HG03025 (cell line): Measurements from ENCODE around the gene TMEM53.

Experiments used
- ATAC-seq: cut with Tn5 transposase; IDR thresholded peaks from one replicate; pipeline ENCODE4 v1.9.1; 2021; ENCODE audit warnings: mild to moderate bottlenecking, moderate library complexity; ENCODE audit not compliant: unreplicated experiment, low FRiP score

The TMEM53 gene

DNA sequence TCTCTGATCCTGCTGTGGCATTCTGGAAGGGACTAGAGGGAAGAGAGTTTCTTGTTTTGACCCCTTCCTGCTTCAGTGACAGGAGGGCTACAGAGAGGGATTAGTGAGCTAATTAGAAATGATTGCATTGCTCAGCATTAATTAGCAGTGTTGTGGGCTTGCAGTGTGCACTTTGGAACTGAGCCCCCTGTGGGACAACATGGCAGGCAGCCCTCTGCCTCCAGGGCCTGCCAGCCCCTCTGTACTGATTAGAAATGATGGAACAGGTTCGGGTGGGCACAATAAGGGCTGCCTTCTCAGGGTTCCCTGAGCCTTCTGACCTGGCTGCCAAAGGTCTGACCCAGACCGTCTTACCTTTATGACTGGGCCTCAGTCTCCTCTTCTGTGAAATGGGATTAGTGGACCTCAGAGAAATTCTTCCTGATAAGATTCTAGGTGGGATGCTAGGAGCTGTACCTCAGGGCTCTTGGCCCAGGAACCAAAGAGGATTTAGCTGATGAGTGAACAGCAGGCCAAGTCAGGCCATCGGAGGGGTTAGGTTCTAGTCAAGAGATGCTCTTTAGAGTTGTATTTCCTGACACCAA is 39.6 kb downstream of the TMEM53 start:
- ATAC-seq: no peak

DNA sequence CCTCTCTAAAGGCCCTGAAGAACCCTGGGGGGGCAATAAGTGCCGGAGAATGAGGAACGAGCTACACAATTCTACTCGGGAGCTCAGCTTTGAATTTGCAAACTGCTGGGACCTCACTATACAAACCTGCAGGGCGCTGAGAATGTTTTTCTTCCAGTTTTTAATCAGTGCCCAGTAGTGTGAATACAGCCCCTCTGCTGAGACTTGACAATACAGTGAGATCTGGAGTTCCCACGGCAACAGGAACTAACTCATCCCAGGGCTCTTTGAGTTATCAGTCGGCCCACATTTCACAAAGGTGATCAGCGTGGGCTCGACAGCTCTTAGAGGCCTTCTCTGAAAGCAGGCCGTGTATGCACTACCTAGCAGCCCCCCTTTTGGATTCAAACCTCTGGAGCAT is 41.7 kb downstream of the TMEM53 start:
- peak; percentile 5 for ATAC-seq

GRCh38 chr1:44631647-44632539 is 42.4 kb downstream of the TMEM53 start:
- peak; percentile 60 for ATAC-seq

DNA sequence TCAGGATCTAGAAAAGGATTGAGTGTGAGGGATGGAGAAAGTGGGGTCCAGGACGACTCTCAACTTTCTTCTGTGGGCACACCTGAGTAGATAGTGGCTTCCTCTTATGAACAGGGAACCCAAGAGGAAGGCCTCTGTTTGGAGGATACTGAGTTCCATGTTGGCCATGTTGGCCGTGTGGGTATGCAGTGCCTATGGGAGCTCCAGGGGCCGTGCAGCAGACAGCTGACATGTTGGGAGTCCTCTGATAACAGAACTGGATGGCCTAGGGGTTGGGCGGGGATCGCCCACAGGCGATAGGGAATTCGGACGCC is 43.0 kb downstream of the TMEM53 start:
- ATAC-seq: no peak

DNA sequence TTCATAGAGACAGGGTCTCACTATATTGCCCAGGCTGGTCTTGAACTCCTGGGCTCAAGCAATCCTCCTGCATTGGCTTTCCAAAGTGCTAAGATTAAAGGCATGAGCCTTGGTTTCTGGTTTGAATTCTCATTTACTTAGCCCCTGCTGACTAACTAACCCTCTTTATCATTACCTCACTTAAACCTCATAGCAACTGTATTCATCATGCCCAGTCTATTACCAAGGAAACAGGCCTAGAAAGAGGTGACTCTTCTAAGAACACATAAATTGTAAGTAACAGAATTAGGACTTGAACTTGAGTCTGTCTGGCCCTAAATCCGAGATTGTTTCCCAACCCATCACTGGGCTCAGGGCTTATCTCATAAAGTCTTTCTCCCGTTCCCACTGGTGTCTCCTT is 44.2 kb downstream of the TMEM53 start:
- no peak for ATAC-seq

DNA sequence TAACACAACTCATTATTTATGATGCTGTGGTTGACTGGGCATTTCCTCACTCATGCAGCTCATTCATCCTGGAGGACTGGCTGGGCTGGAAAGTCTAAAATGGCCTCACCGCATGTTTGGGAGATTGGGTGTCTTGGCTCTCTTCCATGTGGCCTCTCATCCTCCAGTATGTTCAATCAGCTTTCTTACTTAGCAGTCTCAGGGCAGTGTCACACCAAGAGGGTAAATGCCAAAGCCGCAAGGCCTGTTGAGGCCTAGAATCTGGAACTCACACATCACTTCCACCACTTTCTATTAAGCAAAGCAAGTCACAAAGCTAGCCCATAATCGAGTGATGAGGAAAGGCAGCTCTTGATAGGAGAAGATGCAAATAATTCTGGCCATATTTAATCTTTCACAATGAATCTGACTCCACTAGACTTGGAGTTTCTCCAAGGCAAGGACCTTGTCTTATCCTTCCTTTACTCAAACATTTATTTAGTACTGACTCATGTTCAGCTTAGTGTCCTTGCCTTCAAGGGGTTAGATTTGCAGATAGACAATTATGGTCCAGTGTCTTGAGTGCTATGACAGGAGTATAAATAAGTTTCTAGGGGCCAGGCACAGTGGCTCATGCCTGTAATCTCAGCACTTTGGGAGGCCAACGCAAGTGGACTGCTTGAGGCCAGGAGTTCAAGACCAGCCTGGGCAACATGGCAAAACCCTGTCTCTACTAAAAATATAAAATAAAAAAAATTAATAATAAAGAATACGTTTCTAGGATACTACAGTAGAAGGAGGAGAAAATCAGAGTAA is 45.1 kb downstream of the TMEM53 start:
- ATAC-seq: no peak

GRCh38 chr1:44625348-44625747 is 48.9 kb downstream of the TMEM53 start:
- ATAC-seq: no peak

GRCh38 chr1:44624268-44624901 is 49.9 kb downstream of the TMEM53 start:
- ATAC-seq: no peak

GRCh38 chr1:44621841-44622286 is 52.4 kb downstream of the TMEM53 start:
- no peak for ATAC-seq

DNA sequence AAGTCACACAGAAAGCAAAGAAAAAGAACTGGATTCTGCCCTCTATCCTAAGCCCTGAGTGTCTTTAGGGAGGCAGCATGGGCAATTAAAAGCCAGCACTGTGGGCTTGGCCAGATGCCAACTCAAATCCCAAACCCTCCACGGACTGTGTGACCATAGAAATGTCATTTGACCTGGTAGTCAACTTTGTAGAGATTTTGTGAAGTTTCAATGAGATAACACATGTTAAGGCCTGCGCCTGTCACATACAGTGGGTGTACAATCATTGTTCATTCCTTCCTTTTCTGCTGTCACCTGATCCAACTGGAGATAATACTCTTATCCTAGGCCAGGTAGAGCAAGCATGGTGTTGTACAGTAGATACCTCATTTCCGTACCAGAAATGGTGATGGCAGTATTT is 54.2 kb downstream of the TMEM53 start:
- ATAC-seq: no peak

DNA sequence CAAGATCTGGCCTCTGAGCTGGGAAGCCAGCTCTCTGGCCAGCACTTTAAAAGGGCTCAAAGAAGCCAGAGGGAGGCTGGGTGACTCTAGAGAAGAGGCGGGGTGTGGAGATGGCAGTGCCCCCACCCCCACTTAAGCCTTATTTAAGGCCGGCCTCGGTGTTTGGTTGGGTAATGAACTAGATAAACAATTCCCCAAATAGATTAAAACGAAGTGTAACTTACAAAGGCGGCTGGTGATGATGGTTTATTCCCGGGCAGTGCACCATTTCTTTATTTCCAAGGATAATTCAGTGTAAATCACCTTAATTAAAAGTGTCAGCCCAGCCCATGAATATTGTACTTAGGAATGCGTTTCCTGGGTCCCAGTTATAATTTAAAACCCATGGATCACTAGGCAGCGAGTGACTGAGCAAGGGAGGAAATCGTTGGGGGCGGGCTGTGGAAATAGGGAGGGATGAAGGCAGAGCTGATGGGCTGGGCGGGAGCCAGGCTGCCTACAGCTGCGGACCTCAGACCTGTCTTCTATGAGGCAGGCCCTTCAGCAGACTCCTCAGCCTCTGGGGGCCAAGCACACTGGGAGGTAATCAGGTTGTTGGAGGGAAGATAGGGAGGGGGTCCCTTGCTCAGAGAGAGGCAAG is 54.9 kb downstream of the TMEM53 start:
- no peak for ATAC-seq

DNA sequence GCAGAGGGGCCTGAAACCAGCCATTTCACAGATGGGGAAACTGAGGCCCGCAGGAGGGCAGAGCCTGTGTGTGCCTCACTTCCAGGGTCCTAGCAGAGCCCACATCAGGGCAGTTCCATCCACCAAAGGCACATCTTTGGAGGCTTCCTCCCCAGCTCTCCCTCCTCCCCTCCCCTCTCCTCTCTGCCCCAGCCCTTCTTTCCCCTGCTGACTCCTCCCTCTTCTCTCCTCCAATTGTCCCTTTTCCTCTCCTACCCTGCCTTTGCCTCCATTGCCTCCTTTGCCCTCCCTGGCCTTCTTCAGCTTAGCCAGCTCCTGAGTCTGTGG is 56.6 kb downstream of the TMEM53 start:
- no peak for ATAC-seq

DNA sequence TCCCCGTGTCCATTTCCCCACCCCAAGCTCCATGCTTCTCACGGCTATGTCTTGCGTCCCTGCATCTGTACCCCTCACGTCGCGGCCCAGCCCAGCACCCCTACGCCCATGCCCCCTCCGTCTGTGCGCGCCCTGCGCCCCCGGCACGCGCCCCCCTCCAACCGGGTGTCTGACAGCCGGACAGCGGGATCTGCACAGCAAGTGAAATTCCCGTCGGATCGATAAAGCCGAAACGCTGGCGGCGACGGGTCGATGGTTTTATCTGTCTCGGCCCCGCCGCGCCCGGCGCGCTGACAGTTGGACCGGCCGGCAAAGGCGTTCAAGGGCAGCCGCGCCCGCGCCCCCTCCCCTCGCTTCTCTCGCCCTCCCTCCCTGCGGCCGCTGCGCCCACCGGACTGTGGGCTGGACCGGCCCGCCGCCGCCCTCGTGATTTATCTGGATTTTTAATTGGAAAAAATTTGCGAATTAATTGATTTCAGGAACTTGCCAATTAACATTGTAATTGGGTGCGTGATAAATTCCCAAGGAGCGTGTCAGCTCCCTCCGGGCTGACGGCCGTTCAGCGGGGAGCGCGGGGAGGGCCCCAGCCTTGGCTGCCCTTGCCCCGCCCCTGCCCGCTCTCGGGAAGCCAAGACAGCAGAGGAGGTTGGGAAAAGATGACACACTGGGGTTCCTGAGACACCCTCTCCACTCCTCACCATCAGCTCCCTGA is 57.1 kb downstream of the TMEM53 start:
- no peak for ATAC-seq

- ATAC-seq: no peak
These were observed 57.8 kb downstream of the TMEM53 start for GRCh38 chr1:44616284-44616990.

GRCh38 chr1:44613941-44614340 is 60.3 kb downstream of the TMEM53 start:
- no peak for ATAC-seq

GRCh38 chr1:44611866-44612265 is 62.4 kb downstream of the TMEM53 start:
- ATAC-seq: no peak

- no peak for ATAC-seq
These were observed 62.9 kb downstream of the TMEM53 start for GRCh38 chr1:44611419-44611818.

GRCh38 chr1:44610527-44611148 is 63.6 kb downstream of the TMEM53 start:
- ATAC-seq: no peak
